Glutamatergic neuron (in vitro differentiated cells): ENCODE results near the gene ARHGDIA. TPM values are rescaled to one million over a fixed set of nuclear protein-coding genes. Genes with fewer than 3 reads are reported as not detected.
A peak's percentile ranks its signal among the peaks of the same experiment; 100 is the strongest.

ENCODE experiments used
- DNase-seq: peaks from one replicate; pipeline ENCODE4 v3.0.0; 2022
- H3K27ac Mint-ChIP-seq: one replicate; pipeline ENCODE4 v1.8.0; 2020; ENCODE audit warnings: mild to moderate bottlenecking, mixed read lengths, inconsistent platforms; ENCODE audit not compliant: unreplicated experiment
- H3K27me3 Mint-ChIP-seq: one replicate; pipeline ENCODE4 v1.8.0; 2020; ENCODE audit warnings: mild to moderate bottlenecking, moderate library complexity, mixed read lengths, inconsistent platforms; ENCODE audit not compliant: unreplicated experiment
- H3K36me3 Mint-ChIP-seq: one replicate; pipeline ENCODE4 v1.8.0; 2020; ENCODE audit warnings: mild to moderate bottlenecking, mixed read lengths, inconsistent platforms; ENCODE audit not compliant: unreplicated experiment
- H3K4me1 Mint-ChIP-seq: one replicate; pipeline ENCODE4 v1.8.0; 2020; ENCODE audit warnings: mild to moderate bottlenecking, low read depth, mixed read lengths, inconsistent platforms; ENCODE audit not compliant: unreplicated experiment
- H3K4me3 Mint-ChIP-seq: one replicate; pipeline ENCODE4 v1.8.0; 2020; ENCODE audit warnings: mild to moderate bottlenecking, mixed read lengths, inconsistent platforms; ENCODE audit not compliant: unreplicated experiment
- H3K9me3 Mint-ChIP-seq: one replicate; pipeline ENCODE4 v1.8.0; 2020; ENCODE audit warnings: mild to moderate bottlenecking, moderate library complexity, mixed read lengths, inconsistent platforms; ENCODE audit not compliant: unreplicated experiment
- CTCF ChIP-seq: fragments of 200-600 bp; sonication (generic); IDR thresholded peaks from one replicate; pipeline ENCODE4 v1.5.0; 2021; ENCODE audit not compliant: partially characterized antibody, unreplicated experiment
- total RNA-seq: library from RNA; stranded (reverse); fragmentation: NEBNext Ultra II Directional; extraction: Animal tissue kit (Norgen Biotek cat#: 25700); gene quantifications from one replicate; pipeline ENCODE4 v1.2.1, GENCODE V29; 2021; ENCODE audit not compliant: unreplicated experiment

ARHGDIA gene
- total RNA-seq, 1 donor from 2014 or later = 432 TPM

- no peak for DNase-seq
- Mint-ChIP-seq H3K27ac (no peak overlapping the region), H3K36me3 (no peaks in the 10 kb centered on the region), H3K9me3 (peaks cover 2% of the 10 kb centered on the region), H3K4me1 (no peaks in the 10 kb centered on the region), H3K4me3 (no peak overlapping the region), H3K27me3 (peaks cover 4% of the 10 kb centered on the region)
- no peak for TF ChIP-seq CTCF
Observed at GRCh38 chr17:81884520-81884919, 13.4 kb upstream of the ARHGDIA start.

GRCh38 chr17:81879121-81879520, 8.0 kb upstream of the ARHGDIA start:
- peaks cover 2% of the 10 kb centered on the region for H3K27me3 Mint-ChIP-seq
- H3K9me3 Mint-ChIP-seq = peaks cover 1% of the 10 kb centered on the region
- H3K27ac Mint-ChIP-seq = no peak overlapping the region
- H3K4me3 Mint-ChIP-seq = no peak overlapping the region
- DNase-seq = no peak
- no peak for TF ChIP-seq CTCF
- no peaks in the 10 kb centered on the region for H3K4me1 Mint-ChIP-seq
- no peaks in the 10 kb centered on the region for H3K36me3 Mint-ChIP-seq

GRCh38 chr17:81878294-81878693, 7.2 kb upstream of the ARHGDIA start:
- peaks cover 1% of the 10 kb centered on the region for H3K9me3 Mint-ChIP-seq

GRCh38 chr17:81877569-81877968, 6.4 kb upstream of the ARHGDIA start:
- no peaks in the 10 kb centered on the region for H3K4me1 Mint-ChIP-seq
- no peaks in the 10 kb centered on the region for H3K36me3 Mint-ChIP-seq
- no peak overlapping the region for H3K4me3 Mint-ChIP-seq
- H3K9me3 Mint-ChIP-seq = peaks cover 1% of the 10 kb centered on the region
- peaks cover 3% of the 10 kb centered on the region for H3K27me3 Mint-ChIP-seq
- no peak for TF ChIP-seq CTCF
- no peak for DNase-seq
- H3K27ac Mint-ChIP-seq = no peak overlapping the region

More at GRCh38 chr17:81878294-81878693, 7.2 kb upstream of the ARHGDIA start:
- Mint-ChIP-seq H3K27me3 (peaks cover 2% of the 10 kb centered on the region), H3K27ac (no peak overlapping the region), H3K4me1 (no peaks in the 10 kb centered on the region), H3K4me3 (no peak overlapping the region), H3K36me3 (no peaks in the 10 kb centered on the region)
- DNase-seq = no peak
- no peak for TF ChIP-seq CTCF

GRCh38 chr17:81871387-81872230, 472 bp upstream of the ARHGDIA start:
- peak; percentile 95 for DNase-seq
- Mint-ChIP-seq H3K4me3 (peak overlapping the region; percentile 83), H3K27ac (peak overlapping the region; percentile 84), H3K27me3 (peaks cover 1% of the 10 kb centered on the region), H3K36me3 (no peaks in the 10 kb centered on the region), H3K9me3 (peaks cover 7% of the 10 kb centered on the region), H3K4me1 (peaks cover 3% of the 10 kb centered on the region)
- no peak for TF ChIP-seq CTCF
